ENCODE measurements around the gene CNTNAP5. TPM values are rescaled to one million over a fixed set of nuclear protein-coding genes. Genes with fewer than 3 reads are reported as not detected.

Gene CNTNAP5
- total and polyA plus RNA-seq, 2 of the 4 experiments (the other 2 are of a cell fraction), result not detected

- H3K4ac ChIP-seq (ENCODE audit: low read depth, low read length), result no peak overlapping the region
- H2AK5ac ChIP-seq (ENCODE audit: low read depth, low read length), result no peak overlapping the region
- no peak overlapping the region for H4K91ac ChIP-seq (ENCODE audit: insufficient read depth, low read depth, low read length)
- no peak overlapping the region for H3K27ac ChIP-seq (ENCODE audit: insufficient read depth, low read length)
- H4K5ac ChIP-seq (ENCODE audit: low read depth, low read length), result no peak overlapping the region
- H3K27me3 ChIP-seq (ENCODE audit: control insufficient read depth, insufficient read depth, low read length), result no peaks in the 10 kb centered on the region
- no peaks in the 10 kb centered on the region for H3K79me1 ChIP-seq (ENCODE audit: low read depth in 1 of 2, low read length in 2 of 2)
- no peak overlapping the region for H3K56ac ChIP-seq (ENCODE audit: extremely low read depth, insufficient read depth, low read length)
- DNase-seq (no peak), ATAC-seq (ENCODE audit: low read depth) (no peak)
- no peak overlapping the region for H2BK15ac ChIP-seq (ENCODE audit: low read depth, low read length)
- no peak overlapping the region for H2BK120ac ChIP-seq (ENCODE audit: low read depth, low read length)
- H4K20me1 ChIP-seq (ENCODE audit: insufficient read depth, low read length), result no peaks in the 10 kb centered on the region
- H3K9ac ChIP-seq (ENCODE audit: low read depth, low read length), result no peak overlapping the region
- intact Hi-C loops (cut with micrococcal nuclease), result no loop called here
- no TSS peak for BruUV-seq (replicated peaks)
- no peak overlapping the region for H3K23ac ChIP-seq (ENCODE audit: low read depth, low read length)
- H3K36me3 ChIP-seq (ENCODE audit: control insufficient read depth, insufficient read depth, low read length), result no peaks in the 10 kb centered on the region
- no peaks in the 10 kb centered on the region for H3K9me1 ChIP-seq (ENCODE audit: insufficient read depth, low read length)
- no peak for TF ChIP-seq MAFK (IDR thresholded peaks at IDR 0.05; ENCODE audit: low read depth, low read length)
- TF ChIP-seq CEBPB (IDR thresholded peaks at IDR 0.05; ENCODE audit: low read depth, low read length), result no peak
- no peak for TF ChIP-seq CTCF (conservative IDR thresholded peaks at IDR 0.05; ENCODE audit: low read depth, low read length)
- TF ChIP-seq SMC3 (IDR thresholded peaks at IDR 0.05; ENCODE audit: low read depth, low read length), result no peak
- TF ChIP-seq MAZ (IDR thresholded peaks at IDR 0.05; ENCODE audit: borderline replicate concordance, low read depth, low read length), result no peak
- TF ChIP-seq POLR2A (IDR thresholded peaks at IDR 0.05; ENCODE audit: low read depth, low read length), result no peak
- no peak for TF ChIP-seq BHLHE40 (IDR thresholded peaks at IDR 0.05; ENCODE audit: low read depth, low read length)
- TF ChIP-seq MXI1 (IDR thresholded peaks at IDR 0.05; ENCODE audit: borderline replicate concordance, low read depth, low read length), result no peak
- no peak for TF ChIP-seq USF2 (IDR thresholded peaks at IDR 0.05; ENCODE audit: low read depth, low read length)
- TF ChIP-seq RCOR1 (IDR thresholded peaks at IDR 0.05; ENCODE audit: insufficient replicate concordance, low read length), result no peak
- ChIA-PET POLR2A (ENCODE audit: unreplicated experiment) (interaction anchor here (0.6 kb wide), 1 partner anchor 507 kb away, joined by 4 read pairs; no protein-coding TSS in a partner anchor), CTCF (no interaction called here)
- dilution Hi-C loops (cut with HindIII; ENCODE audit: low sequenced_read_pairs, unreplicated experiment), result no loop called here
- no peak overlapping the region for H2BK5ac ChIP-seq (ENCODE audit: low read depth, low read length, poor library complexity, severe bottlenecking)
- WGBS, 2 experiments (ENCODE audit: extremely low coverage in 2 of 2, insufficient read length in 1 of 2), result no CpG with 5 or more reads among the region's 15 CpGs
- H3K9me3 ChIP-seq (ENCODE audit: control insufficient read depth, insufficient read depth, low read length), result no peaks in the 10 kb centered on the region
- H3K4me1 ChIP-seq (ENCODE audit: control insufficient read depth, insufficient read depth, low read length), result no peaks in the 10 kb centered on the region
- no peak overlapping the region for H3K4me3 ChIP-seq (ENCODE audit: insufficient read depth, low read depth, low read length)
- H3K18ac ChIP-seq (ENCODE audit: low read depth, low read length), result no peak overlapping the region
- H2AFZ ChIP-seq (replicated peaks; ENCODE audit: low read length, poor library complexity), result no peak overlapping the region
- in situ Hi-C loops (cut with MboI; ENCODE audit: low sequenced_read_pairs), result no loop called here
- no peak overlapping the region for H2BK20ac ChIP-seq (ENCODE audit: low read depth, low read length)
- H3K4me2 ChIP-seq (ENCODE audit: low read depth, low read length), result no peak overlapping the region
- H3K14ac ChIP-seq (replicated peaks; ENCODE audit: low read depth, low read length), result no peak overlapping the region
- no peak overlapping the region for H2AK9ac ChIP-seq (replicated peaks; ENCODE audit: low read depth, low read length, poor library complexity)
- H4K8ac ChIP-seq (ENCODE audit: low read depth in 2 of 2, low read length in 2 of 2), result no peak overlapping the region
Measured at GRCh38 chr2:124640221-124640750, 615.2 kb downstream of the CNTNAP5 start.

All from IMR-90 (cell line).